ENCODE data around the gene MSH4.
"Not testable (repeated sequence)": the region's sequence is repeated elsewhere in the genome, so short reads cannot be mapped to it uniquely, and the experiment has no call there.

The MSH4 gene

DNA sequence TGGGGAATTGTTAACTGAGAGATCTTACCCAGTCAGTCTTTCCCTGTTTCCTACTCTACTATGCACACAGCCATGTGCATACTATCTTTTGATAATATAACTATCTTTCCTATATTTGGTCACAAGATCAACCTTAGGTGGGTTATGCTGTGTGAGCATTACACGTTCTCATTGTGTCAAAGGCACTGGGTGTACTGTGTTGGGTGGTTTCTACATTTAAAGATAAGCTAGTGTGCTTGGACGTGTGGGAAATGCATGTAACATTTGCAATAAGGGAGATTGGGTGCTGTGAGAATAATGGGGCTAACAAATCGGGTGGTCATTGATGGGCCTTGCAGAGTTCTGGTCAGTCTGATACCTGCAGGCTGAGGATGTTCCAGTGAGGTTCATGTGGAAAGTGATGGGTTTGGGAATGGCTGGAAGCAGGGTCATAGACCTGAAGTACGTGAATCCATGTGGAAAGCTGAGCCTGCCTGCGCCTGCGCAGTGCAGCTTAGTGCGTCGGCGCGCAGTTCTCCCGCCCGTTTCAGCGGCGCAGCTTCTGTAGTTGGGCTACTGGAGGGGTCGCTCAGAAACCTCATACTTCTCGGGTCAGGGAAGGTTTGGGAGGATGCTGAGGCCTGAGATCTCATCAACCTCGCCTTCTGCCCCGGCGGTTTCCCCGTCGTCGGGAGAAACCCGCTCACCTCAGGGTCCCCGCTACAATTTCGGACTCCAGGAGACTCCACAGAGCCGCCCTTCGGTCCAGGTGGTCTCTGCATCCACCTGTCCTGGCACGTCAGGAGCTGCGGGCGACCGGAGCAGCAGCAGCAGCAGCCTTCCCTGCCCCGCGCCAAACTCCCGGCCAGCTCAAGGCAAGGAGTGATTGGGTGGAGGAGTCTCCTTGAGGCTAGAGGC, at the start of gene MSH4:
TSS of gene MSH4 (plus strand) at position 507 of the 897 bp plus-strand sequence. CDS start at position 611, 104 bp downstream.
- no peak for DNase-seq (ENCODE audit: low read depth)

DNA sequence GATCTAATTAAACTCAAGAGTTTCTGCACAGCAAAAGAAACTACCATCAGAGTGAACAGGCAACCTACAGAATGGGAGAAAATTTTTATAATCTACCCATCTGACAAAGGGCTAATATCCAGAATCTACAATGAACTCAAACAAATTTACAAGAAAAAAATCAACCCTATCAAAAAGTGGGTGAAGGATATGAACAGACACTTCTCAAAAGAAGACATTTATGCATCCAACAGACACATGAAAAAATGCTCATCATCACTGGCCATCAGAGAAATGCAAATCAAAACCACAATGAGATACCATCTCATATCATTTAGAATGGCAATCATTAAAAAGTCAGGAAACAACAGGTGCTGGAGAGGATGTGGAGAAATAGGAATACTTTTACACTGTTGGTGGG, 39.5 kb upstream of the MSH4 start:
- not testable (repeated sequence) for DNase-seq (ENCODE audit: low read depth)

DNA sequence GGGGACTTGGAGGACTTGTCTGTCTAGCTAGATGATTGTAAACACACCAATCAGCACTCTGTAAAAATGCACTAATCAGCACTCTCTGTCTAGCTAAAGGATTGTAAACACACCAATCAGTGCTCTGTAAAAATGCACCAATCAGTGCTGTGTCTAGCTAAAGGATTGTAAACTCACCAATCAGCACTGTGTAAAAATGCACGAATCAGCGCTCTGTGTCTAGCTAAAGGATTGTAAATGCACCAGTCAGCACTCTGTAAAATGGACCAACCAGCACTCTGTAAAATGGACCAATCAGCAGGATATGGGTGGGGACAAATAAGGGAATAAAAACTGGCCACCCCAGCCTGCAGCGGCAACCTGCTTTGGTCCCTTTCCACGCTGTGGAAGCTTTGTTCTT, 38.1 kb upstream of the MSH4 start:
- DNase-seq (ENCODE audit: low read depth): not testable (repeated sequence)

DNA sequence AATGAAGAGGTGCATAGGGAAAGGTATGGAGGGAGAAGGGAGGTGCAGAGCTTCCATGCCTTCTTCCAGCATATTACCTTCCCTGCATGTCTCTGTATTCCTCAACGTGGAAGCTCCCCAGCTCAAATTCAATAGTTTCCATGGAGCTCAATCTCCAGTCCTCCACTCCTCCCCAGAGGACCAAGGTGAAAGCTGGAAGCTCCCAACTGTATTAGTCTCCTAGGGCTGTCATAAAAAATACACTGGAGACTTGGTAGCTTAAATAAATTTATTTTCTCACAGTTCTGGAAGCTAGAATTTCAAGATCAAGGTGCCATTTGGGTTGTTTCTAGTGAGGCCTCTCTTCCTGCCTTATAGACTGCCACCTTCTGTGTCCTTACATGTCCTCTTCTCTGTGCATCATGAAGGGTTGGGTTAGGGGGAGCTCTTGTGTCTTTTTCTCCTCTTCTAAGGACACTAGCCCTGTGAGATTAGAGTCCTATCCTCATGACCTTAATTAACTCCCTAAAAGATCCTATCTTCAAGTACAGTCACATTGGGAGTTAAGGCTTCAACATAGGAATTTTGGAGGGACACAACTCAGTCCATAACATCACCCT, 32.5 kb upstream of the MSH4 start:
- DNase-seq (ENCODE audit: low read depth): no peak

DNA sequence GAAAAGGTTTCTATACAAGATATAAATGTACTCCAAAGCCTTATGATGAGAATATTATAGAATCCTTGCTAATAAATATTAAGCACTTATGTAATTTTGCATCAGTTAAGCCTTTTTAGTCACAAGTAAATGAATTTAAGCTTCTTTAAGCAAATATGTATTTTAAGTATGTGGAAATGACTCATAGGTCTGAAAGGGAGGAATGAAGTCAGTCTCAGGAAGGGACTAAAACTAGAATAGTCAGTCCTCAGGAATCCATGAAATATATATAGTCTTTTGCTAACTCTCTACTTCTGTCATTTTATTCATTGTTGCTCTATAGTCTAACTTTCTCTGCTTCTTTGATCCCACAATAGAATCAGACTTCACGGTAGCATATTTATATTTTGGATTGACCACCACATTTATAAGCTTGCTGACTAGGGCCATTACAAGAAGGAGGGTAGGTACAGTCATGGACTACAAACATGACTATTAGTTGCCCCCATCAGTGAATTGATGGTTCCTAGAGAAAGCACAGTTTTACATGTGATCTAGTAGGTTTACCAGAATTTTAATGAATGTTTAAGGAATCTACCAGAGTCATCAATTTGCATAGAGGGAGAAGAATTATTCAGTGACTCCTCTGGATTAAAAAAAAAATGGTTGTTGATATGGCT, 30.9 kb upstream of the MSH4 start:
- peak; percentile 65 for DNase-seq (ENCODE audit: low read depth)

DNA sequence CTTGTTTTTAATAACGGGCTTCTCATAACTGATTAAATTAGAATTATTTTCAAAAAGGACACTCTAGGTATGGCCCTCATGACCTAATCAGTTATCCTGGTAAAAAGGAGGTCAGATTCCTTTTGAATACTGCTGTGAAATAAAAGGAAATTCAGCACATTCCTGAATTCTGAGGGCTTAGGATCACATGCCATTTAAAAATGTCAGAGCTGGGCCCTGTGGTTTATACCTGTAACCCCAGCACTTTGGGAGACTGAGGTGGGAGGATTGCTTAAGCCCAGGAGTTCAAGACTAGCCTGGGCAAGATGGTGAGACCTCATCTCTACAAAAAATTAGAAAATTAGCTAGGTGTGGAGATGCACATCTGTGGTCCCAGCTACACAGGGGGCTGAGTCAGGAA, 28.7 kb upstream of the MSH4 start:
- DNase-seq (ENCODE audit: low read depth): no peak

DNA sequence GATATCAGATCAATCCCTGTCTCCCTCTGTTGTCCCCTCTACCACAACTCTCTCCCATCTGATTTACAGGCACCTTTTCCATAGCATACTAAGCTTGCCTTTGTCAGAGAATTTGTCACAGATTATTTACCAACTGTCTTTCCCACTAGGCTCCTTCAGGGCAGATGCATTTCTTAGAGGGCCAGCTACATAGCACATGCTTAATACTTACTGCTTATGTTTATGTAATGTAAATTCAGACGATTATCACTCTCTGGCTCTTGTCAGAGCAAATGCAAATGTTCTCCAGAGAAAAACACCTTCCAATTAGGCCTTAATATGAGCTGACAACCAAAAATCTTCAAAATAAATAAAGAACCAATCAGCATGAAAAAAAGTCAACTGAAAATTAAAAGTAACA, 25.9 kb upstream of the MSH4 start:
- DNase-seq (ENCODE audit: low read depth): no peak

DNA sequence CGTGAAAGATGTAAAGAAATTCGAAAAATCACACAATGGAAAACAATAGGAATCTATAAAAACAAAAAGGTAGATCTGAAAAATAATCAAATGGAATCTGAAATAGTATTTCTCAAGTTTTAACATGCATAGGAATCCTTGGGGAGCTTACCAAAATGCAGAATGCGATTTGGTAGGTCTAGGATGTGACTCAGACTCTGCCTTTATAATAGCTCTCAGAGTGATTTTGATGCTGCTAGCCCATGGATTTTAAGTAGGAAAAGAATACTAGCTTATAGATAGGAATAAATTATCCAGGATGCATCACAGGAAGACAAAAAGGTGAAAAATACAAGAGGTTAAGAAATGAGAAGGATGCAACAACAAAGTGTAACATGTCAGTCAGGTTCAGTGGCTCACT, 24.7 kb upstream of the MSH4 start:
- no peak for DNase-seq (ENCODE audit: low read depth)

DNA sequence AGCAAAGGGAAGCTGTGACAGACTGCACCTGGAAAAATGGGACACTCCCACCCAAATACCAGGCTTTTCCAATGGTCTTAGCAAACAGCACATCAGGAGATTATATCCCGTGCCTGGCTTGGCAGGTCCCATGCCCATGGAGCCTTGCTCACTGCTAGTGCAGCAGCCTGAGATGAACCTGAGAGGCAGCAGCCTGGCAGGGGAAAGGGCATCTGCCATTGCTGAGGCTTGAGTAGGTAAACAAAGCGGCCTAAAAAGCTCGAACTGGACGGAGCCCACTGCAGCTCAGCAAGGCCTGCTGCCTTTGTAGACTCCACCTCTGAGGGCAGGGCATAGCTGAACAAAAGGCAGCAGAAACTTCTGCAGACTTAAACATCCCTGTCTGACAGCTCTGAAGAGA, 18.9 kb upstream of the MSH4 start:
- DNase-seq (ENCODE audit: low read depth): not testable (repeated sequence)

DNA sequence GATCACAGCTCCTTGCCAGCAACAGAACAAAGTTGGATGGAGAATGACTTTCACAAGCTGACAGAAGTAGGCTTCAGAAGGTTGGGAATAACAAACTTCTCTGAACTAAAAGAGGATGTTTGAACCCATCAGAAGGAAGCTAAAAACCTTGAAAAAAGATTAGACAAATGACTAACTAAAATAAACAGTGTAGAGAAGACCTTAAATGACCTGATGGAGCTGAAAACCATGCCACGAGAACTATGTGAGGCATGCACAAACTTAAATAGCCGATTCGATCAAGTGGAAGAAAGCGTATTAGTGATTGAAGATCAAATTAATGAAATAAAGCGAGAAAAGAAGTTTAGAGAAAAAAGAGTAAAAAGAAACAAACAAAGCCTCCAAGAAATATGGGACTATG, 18.0 kb upstream of the MSH4 start:
- not testable (repeated sequence) for DNase-seq (ENCODE audit: low read depth)

DNA sequence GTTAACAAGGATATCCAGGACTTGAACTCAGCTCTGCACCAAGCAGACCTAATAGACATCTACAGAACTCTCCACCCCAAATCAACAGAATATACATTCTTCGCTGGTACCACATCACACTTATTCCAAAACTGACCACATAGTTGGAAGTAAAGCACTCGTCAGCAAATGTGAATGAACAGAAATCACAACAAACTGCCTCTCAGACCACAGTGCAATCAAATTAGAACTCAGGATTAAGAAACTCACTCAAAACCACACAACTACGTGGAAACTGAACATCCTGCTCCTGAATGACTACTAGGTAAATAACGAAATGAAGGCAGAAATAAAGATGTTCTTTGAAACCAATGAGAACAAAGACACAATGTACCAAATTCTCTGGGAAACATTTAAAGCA, 16.5 kb upstream of the MSH4 start:
- DNase-seq (ENCODE audit: low read depth): not testable (repeated sequence)

DNA sequence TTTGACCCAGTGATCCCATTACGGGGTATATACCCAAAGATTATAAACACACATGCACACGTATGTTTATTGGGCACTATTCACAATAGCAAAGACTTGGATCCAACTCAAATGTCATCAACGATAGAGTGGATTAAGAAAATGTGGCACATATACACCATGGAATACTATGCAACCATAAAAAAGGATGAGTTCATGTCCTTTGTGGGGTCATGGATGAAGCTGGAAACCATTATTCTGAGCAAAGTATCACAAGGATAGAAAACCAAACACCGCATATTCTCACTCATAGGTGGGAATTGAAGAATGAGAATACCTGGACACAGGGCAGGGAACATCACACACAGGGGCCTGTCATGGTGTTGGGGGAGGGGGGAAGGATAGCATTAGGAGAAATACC, 12.8 kb upstream of the MSH4 start:
- not testable (repeated sequence) for DNase-seq (ENCODE audit: low read depth)

DNA sequence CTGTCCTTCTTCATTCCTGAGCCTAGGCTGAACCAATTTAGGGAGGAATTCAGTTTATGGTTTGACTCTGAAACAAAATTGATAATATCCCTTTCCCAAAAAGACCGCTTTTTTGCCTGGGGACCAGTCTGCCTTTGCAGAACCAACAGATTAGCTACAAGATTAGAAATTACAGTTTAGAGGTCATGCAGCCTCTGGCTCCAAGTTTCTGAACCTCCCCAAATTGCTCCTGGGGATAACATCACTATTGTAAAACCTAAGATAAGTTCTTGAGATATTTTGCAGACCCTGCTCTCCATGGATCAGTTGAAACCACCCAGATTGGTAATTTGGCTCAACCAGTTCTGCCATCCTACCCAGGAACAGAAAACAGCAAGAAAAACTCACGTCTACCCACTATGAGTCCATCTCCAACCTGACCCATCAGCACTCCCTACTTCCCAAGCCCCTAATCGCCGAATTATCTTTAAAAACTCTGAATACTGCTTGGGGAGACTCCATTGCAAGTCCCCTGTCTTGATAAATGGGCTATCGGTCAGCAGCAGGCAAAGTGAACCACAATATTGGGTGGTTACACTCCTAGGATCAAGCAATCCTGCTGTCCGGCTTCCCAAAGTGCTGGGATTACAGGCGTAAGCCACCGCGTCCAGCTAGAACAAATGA, 11.2 kb upstream of the MSH4 start:
- DNase-seq (ENCODE audit: low read depth): no peak

DNA sequence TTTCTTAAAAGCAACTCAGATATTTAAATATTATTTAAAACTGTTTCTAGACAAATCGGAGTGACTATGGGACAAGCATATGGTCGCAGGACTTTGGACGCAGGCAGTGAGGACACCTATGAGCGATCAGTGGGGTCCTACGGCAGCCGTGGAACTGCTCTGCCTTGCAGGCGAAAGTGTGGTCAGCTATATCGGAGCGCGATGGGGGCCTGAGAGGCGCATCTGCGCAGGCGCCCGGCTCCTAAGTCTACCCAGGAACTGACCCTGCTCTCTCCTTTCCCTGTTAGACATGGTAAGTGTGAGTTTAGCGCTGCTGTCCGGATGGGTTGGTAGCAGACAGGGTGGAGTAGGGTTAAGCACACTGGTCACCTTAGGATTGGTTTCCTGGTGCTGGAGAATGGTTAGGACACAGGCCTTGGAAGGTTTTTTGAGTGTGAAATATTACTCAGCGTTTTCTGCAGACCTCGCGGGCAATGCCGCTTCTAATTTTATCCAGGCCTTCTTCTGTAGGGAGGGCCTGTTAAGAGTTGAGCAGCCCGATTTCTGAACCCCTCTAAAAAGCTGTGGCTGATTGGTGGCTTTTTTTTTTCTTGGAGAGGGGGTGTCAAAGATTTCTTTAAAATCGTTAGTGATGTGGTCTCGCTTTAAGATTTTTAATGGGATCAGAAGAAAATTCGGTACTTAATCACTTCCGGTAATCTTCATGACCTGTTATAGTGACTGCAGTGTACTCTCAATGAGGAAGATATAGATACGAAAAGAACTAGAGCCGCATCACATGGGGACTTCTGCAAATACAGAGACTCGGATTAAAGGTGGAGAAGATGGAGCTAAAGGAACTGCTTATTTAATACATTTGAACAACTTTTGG, 10.5 kb upstream of the MSH4 start, which contains the start of gene RABGGTB:
TSS of gene RABGGTB (plus strand) at position 274 of the 871 bp plus-strand sequence. CDS start at position 290, 16 bp downstream.
- peak; percentile 96 for DNase-seq (ENCODE audit: low read depth)

DNA sequence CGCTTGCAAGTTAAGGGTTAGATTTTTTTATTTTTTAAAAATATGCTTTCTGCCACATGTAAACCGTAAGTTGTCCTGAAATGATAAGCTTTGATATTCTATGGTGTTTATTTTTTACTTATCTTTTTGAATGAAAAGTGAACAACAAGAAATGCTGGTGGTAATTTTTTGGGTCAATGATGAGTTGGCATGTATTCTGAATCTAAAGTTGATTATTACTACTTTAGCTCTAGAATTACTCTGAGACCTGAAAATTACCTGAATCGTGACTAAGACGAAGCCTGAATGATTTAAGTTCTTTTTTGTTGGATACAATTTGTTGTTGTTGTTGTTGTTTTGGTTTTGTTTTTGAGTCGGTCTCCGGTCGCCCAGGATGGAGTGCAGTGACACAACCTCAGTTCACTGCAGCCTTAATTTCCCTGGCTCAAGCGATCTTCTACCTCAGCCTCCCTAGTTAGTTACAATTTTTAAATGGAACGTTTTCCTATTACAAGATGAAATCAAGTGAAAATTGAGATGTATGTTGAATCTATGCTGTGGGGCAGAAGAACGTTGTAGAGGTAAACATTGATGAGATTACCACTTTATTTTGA, 9.7 kb upstream of the MSH4 start:
- no peak for DNase-seq (ENCODE audit: low read depth)

DNA sequence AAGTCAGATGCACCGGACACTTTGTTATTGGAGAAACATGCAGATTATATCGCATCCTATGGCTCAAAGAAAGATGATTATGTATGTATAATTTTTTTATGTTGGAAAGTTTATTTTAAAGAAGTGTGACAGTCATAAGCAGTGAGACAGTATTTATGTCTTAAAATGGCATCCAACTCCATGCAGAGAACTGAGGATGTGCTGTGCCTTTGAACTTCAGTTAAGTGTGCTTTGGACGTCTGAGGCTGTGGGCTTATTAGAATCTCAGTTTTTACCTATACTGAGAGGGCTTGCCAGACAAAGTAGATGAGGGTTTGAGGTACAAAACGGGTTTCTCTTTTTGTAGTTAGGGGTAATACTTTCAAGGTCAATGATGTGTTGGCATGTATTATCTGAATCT, 9.2 kb upstream of the MSH4 start:
- DNase-seq (ENCODE audit: low read depth): no peak

DNA sequence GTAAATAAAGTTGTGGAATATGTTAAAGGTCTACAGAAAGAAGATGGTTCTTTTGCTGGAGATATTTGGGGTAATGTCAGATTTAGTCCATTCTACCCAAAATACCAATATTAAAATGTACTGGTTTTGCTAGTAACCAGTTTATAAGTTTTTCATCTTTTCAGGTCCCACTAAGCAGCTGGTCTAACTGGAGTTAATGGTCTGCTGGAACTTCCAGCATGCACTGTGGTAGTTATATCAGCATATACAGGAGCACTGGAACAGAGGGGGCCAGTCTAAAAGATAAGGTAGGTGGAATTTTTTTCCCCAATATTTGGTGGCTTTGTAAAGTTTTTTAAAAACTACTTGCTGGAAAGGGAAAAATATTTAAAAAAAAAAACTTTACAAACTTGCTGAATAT, 6.7 kb upstream of the MSH4 start:
- no peak for DNase-seq (ENCODE audit: low read depth)

DNA sequence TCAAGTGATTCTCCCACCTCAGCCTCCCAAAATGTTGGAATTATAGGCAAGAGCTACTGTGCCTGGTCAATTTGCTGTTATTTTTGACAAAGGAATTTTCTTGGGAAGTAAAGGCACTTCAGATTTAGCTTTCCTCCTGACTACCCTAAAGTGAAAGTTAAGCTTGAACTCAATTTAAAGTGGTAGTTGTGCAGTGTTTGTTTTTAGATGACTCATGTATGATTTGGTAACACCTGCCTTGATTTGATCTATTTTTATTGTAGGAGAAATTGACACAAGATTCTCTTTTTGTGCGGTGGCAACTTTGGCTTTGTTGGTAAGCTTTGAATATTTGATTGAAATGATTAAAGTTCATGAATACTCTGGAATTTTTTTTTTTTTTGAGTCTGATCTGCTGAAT, 5.7 kb upstream of the MSH4 start:
- peak; percentile 10 for DNase-seq (ENCODE audit: low read depth)

DNA sequence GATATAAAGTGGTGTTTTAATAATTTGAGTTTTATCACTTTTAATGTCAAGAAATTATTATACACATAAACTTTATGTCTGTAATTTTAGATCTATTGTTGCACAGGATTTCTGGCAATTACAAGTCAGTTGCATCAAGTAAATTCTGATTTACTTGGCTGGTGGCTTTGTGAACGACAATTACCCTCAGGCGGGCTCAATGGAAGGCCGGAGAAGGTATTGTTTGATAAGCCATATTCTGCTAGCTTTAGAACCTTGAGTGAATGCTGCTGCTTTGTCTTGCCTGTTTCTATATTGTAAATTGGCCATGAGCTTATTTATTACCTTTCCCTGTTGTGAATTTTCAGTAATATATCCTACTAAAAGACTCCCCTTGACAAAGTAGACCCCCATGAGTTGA, 4.6 kb upstream of the MSH4 start:
- DNase-seq (ENCODE audit: low read depth): no peak

DNA sequence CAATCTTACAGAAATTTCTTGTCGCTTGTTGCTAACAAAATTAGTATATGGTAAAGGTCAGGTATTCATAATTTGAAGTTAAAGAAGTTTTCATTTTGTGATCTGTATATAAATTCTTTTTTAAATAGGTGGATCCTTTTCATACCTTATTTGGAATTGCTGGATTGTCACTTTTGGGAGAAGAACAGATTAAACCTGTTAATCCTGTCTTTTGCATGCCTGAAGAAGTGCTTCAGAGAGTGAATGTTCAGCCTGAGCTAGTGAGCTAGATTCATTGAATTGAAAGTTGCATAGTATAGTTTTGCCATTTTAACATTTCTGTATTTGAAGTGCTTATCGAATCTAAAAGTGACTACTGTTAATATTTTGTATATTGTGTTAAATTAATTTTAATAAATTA, 2.3 kb upstream of the MSH4 start:
- no peak for DNase-seq (ENCODE audit: low read depth)

DNA sequence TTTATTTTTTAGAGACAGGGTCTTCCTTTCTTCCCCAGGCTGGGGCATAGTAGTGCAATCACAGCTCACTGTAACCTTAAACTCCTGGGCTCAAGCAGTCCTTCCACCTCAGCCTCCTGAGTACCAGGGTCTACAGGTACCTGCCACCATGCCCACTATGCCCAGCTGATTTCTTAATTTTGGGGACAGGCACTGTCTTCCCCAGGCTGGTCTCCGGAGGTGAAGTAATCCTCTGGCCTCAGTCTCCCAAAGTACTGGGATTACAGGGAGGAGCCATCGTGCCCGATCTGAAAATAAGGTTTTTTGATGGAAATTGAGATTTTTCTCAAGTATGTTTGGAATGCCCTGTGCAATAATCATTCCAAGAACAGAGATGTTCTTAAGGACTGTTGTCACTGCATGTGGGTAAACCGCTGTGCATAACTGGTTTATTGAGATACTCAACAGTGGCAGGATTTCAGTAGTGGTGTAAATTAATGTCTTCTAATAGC, 934 bp upstream of the MSH4 start:
- DNase-seq (ENCODE audit: low read depth): no peak

Measured in fibroblast of gingiva (primary cell).